ENCODE results near the gene B4GALT2.

Gene B4GALT2

DNA sequence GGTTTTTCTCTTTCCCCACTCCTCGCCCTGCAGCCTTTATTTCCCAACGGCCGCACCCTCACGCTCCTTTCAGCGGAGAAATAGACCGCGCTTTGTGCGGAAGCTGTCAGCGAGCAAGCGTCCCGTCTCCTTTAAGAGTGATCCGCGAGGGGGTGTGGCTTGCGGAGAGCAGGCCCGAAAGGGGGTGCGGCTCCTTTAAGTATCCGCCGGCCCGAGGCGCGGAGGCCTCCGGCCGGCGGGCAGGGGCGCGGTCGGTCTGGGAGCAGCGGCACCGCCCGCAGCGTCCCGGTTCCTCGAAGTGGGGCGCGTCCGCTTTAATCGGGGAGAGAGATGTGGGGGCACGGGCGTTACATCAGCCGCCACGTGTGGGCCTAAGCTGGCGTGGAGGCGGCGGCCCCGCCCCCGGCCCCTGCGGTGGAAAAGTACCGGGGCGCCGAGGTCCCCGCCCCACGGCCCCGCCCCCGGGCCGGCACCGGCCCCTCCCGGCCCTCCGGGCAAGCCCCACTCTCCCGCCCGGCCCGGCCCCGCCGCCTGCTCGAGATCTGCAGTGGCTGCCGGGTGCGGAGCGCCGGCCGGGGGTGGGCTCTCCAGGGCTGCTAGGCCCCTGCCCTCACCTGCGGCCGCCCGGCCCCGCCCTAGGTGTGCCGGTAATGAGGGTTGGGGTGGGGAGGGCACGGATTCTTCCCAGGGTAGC, 51.0 kb downstream of the B4GALT2 start:
- DNase-seq (ENCODE audit: low read depth), result peak; percentile 67

DNA sequence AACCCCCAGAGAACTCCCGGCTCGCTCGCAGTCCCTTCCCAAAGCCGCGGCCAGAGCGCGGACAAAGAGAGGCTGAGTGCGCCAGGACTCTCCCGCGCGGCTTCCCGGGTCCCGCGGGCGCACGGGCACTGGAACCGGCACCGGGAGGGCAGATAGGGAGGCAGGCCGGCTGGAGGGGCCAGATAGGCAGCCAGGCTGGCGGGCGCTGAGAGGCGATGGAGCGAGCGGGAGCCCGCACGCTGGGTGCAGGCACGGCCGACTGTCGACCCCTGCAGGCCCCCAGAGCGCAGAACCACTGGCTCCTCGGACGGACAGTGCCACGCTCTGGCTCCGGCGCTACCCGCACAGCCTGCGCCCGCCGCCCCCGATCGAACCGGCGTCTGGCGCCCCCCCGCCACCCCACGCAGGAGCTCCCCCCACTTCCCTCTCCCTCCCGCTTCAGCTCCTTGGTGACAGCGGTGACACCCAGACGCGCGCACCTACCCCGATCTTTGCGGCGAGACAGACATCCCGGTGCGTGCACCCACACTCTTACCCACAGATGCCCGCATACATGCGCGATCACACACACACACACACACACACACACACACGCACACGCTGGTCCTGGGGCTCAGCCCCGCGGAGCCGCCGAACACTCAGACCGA, 51.7 kb downstream of the B4GALT2 start:
- DNase-seq (ENCODE audit: low read depth), result no peak

DNA sequence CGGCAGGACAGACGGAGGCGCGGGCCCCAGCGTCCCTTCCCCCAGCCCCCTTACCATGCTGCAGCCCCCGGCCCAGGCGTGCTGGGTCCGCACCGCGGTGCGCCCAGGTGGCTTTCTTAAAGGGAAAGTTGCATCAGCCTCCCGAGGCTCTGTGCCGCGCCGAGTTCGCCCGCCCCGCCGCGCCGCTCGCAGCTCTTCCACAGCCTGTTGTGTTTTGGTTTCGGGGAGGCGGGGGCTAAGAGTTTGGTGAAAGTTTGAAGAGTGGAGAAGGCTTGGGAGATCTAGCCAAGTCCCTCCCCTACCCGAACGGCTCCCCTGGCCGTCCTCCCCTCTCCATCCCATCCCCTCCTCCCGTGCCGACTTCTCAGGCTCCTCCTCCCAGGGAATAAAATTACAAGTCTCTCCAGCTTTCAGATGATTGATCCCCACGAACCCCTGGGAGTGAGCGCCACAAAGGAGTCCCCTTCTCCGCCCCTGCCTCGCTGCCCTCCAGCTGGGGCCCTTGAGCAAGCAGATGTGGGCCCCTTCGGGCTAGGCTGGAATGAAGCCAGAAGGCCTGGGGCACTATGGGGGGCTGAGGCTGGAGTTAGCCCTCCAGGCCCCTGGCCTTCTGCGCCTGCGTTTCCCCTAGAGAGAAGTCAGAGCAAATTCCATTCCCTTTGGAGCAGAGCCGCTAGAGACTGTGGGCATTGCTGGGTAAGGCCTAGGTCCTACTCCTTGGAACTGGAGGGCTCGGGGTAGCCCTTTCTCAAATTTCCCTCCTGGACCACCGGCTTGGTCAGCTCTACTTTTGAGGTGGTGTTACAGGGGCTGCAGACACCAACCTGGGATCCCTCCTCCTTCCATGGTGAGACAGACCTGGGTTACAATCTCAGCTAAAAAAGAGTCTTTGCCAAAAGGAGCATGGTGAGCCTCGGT, 52.5 kb downstream of the B4GALT2 start, which contains the start of gene SLC6A9:
Gene SLC6A9, minus strand, starts transcription at position 211 of the 918 bp plus-strand sequence. CDS start 7,185 bp downstream, outside the sequence.
- no peak for DNase-seq (ENCODE audit: low read depth)

DNA sequence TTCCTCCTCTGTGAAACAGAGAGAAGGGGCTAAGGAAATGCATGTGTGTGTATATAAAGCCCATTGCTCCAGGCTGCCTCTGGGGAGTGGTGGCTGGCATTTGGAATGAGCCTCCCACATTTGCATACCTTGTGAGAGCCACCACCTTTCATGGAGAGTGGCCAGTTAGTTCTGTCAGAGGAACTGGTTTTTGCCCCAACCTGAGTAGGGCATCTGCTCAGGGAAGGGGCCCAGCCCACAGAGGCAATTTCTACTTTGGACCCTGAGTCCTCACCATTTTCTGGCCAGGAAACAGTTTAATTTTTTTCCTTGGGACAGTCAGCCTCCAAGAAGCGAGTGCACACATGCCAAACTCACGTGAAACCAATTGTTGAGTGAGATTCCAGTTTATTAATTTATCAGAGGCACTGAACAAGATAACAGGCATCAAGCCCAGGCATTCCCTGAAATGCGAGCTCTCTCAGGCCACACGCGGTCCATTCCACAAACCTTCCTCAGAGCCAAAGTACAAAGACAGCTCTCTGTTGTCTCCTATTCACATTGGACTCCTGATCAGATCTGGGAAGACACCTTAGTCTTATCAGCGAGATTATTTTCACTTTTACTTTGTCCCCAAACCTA, 53.3 kb downstream of the B4GALT2 start:
- DNase-seq (ENCODE audit: low read depth), result no peak

DNA sequence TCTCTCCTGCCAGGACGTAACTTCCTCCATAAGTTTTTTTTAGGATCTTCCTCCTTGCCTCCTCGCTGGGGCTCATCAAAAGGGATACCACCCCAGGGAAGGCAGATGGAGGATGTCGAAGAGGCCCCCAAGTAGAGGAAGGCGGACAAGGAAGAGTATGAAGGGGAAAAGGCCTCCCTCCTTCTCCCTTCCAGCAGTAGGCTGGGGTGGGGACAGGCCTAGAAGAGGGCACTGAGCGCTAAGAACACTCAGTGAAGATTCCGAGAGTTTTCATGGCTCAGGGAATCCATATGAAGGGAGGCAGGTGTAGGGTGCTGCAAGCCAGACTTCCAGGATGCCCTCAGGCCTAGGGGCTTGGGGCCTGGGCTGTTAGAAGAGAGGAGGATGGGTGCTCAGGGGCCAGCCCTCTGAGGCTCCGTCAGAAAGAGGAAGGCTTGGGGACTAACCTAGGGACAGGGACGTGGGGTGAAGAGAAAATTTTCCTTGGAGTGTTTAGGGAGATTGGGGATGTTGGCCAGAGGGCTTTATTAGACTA, 54.1 kb downstream of the B4GALT2 start:
- no peak for DNase-seq (ENCODE audit: low read depth)

DNA sequence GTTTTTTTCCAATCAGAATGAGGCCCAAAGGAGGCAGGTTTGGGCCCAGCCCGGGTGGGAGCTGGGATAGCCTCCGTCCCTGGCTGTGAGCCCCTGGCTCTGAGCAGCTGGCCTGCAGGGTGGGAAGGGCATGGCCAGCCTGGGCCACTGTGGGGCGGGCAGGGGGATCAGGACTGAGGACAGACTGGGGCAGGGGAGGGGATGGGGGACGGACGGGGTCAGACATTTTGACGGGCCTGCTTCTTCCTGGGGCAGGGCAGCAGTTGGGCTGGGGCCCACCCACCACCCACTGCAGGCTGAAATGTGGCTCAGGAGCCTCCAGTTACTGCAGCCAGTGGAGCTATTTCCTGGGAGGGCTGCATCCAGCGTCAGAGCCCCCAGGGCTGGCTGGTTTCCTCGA, 54.7 kb downstream of the B4GALT2 start:
- DNase-seq (ENCODE audit: low read depth), result no peak

DNA sequence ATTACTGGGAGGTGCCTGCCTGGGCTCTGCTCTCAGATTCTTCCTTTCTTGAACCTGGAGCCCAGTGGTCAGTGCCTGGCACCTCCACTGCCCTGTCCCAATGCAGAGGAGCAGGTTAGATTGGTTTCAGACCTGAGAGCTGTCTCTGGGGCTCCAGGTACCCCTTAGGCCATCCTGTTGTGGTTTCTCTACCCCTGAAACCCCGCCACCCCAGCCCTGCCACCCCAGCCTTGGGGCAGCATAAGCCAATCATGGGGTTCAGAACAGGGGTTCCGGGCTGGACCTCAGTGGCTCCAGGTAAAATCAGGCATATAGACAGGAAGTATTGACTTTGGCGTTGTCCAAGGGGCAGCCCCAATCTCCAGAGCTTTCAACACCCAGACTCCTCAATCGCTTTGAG, 55.4 kb downstream of the B4GALT2 start:
- no peak for DNase-seq (ENCODE audit: low read depth)

DNA sequence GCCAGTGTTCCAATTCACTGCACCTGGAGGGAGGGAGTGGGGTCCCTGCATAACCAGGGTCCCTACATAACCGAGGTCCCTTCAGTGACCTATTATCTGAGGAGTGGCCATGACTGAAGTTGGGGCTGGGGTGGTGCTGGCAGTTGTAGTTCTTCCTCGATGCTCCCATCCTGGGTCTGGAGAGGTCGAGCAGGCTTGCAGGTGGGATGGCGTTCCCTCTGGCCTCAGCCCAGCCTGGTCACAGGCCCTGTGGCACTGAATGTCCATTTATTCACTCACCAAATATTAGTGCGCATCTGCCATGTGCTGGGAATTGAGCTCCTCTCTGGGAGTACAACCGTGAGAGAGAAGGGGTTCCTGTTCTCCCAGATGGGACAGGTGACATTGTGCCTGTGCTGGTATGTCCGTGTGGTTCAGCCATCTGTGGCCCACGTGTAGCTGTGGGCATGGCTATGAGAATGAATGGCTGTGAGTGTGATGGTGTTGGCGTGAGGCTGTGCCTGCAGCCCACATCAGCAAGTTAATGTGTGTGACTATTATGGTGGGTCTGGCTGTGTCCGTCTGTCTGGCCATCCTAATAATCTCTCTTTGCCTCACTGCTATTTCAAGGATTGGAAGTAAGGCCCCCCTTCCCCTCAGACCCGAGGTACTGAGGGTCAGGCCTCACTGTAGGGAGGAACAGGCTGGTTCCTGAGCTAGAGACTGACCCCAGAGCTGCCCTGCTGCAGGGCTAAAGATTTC, 56.1 kb downstream of the B4GALT2 start:
- DNase-seq (ENCODE audit: low read depth), result no peak

DNA sequence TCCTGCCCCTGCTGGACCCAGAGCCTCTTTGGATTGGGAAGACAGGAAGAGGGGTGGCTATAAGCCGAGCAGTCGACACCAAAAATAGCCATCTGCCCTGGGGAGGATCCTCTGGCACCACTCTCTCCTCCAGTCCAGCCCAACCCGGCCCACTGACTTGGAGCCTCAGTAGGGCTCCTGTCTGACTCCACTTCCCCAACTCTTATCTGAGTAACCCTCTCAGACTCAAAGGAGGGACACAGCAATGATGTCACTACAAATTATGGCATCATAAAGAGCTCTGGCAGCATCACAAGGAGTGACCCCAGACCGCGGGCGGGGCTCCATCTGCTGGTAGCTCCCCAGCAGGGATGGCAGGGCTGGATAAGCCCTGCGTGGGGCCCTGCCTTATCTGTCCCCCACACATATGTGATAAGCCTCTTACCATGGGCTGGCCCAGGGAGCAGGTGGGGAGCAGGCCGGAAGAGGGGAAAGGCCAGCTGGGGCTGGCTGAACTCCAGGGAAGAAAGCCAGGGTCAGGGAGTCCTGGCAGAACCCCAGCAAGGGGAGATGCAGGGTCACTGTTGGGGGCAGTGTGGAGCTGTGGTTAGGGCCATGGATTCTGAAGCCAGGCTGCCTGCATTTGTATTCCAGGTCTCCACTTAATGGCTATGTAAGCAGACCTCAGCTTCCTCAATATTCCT, 56.9 kb downstream of the B4GALT2 start:
- no peak for DNase-seq (ENCODE audit: low read depth)

DNA sequence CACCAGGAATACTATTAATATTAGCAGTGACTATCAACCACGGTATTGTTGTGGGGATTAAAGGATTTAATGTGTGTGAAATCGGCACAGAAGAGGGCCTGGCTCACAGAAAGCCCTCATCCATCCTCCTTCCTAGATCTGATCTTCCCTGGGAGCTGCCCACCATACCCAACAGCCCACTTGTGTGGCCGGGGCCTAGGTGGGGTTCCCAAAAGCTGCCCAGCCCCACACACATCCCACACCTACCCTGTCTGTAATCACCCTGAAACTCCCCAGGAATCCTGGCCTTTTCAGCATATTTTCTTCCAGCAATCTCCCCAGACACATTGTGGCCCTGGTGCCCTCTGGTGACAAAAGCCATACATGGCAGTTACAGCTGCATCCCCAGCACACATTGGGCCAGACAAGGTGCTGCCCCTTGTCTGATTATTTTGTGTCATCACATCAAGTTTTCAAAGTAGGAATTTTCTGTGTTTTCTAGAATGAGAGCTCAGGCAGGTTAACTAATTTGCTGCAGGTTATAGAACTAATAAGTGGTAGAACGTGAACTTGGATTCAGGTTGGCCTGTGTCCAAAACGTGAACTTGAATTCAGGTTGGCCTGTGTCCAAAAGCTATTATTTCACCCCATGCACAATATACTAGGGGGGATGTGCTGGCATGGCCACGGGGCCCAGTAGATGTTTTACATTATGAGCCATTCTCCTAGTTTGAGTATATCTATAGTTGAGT, 57.6 kb downstream of the B4GALT2 start:
- peak; percentile 35 for DNase-seq (ENCODE audit: low read depth)

DNA sequence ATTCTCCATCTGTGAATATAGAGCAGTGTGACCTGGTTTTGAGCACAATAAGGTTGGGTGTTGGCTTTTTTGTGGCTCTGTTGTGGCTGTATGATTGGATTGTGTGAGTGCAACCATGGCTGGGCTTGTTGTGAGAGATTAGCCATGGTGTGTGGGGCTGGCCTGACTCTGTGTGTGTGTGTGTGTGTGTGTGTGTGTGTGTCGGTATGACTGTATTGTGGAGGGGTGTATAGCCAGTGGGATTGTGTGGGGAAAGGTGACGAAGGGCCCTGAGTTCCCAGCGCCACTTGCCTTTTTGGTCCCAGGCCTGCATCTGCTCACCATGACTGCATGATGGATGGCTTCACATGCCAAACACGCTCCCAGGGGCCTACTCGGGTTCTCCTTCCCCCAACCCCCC, 58.1 kb downstream of the B4GALT2 start:
- DNase-seq (ENCODE audit: low read depth), result no peak

DNA sequence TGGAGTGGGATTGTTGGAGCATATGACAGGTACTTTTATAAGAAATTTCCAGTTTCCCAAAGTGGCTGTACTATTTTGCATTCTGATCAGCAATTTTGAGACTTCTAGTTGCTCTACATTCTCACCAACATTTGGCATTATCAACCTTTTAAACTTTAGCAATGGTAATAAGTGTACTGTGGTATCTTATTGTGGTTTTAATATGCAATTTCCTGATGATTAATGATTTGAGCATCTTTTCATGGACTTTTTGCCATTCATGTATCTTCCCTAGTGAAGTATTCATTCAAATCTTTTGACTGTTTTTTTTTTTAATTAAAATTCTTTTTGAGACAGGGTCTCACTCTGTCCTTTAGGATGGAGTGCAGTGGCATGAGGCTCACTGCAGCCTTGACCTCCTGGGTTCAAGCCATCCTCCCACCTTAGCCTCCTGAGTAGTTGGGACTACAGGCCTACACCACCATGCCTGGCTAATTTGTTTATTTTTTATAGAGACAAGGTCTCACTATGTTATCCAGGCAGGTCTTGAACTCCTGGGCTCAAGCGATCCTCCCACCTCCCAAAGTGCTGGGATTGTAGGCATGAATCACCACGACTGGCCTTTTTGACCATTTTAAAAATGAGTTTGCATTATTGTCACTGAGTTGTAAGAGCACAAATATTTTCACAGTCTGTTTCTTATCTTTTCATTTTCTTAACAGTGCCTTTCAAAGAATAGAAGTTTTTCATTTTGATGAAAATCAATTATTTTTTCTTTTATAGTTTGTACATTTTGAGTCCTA, 60.1 kb downstream of the B4GALT2 start:
- DNase-seq (ENCODE audit: low read depth), result no peak

DNA sequence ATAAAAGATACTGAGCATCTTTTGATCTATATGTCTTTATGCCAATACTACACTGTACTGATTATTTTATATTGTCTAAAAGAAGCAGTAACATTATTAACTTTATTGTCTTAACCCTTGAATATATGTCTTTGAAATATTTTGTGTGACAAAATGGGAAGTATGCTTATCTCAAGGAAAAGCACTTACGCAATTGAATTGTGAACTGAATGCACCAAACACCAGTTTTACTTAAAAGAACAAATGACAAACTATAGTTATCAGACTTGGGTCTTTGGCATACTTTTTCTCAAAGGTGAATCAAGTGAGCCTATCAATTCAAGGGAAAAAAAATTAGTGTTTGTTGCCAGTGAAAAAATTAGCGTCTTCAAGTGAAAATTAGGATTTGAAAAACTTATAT, 61.4 kb downstream of the B4GALT2 start:
- no peak for DNase-seq (ENCODE audit: low read depth)

Data from stimulated activated CD8-positive, alpha-beta memory T cell treated with anti-CD3 and anti-CD28 coated beads, Interleukin-15, amount 100 ng/mL, for 1 hour (primary cell).